Measurements from ENCODE around the gene PON1.

- TF ChIP-seq CTCF (IDR thresholded peaks at IDR 0.05) (no peak), POLR2A (IDR thresholded peaks at IDR 0.05) (no peak)
These were observed 61.5 kb downstream of the PON1 start for GRCh38 chr7:95262875-95263274.

Data from lower leg skin (tissue), 3 donors.